Measurements from ENCODE around the gene PIGS. TPM values are rescaled to one million over a fixed set of nuclear protein-coding genes. Genes with fewer than 3 reads are reported as not detected.
A peak's percentile ranks its signal among the peaks of the same experiment; 100 is the strongest.

Gene PIGS
- total and polyA plus RNA-seq, 4 donors, result 21.8 to 38.7 (median 35.6) TPM

GRCh38 chr17:28585851-28586250, 14.5 kb upstream of the PIGS start:
- 94% methylated on average over 3 of the region's 3 CpGs for WGBS, 2 donors
- Histone ChIP-seq H3K36me3 (ENCODE audit: control insufficient read depth in 1 of 2, insufficient read depth in 2 of 2, low read length in 1 of 2) (no peaks in the 10 kb centered on the region), H3K9me3 (ENCODE audit: control insufficient read depth, low read length) (no peaks in the 10 kb centered on the region), H3K27ac (ENCODE audit: low read depth in 1 of 2, low read length in 2 of 2) (no peak overlapping the region), H3K27me3 (ENCODE audit: control insufficient read depth in 1 of 2, insufficient read depth in 2 of 2, low read length in 1 of 2) (no peaks in the 10 kb centered on the region), H3K4me3 (ENCODE audit: low read length in 2 of 2) (no peak overlapping the region), H3K4me1 (ENCODE audit: control insufficient read depth in 1 of 2, insufficient read depth in 2 of 2, low read length in 2 of 2) (no peaks in the 10 kb centered on the region)
- ATAC-seq (ENCODE audit: low FRiP score) (no peak), DNase-seq (no peak)
- intact Hi-C loops (cut with DNase I), result no loop called here

GRCh38 chr17:28584434-28584833, 13.1 kb upstream of the PIGS start:
- no peak overlapping the region for H3K27ac ChIP-seq (ENCODE audit: low read depth in 1 of 2, low read length in 2 of 2)
- no peaks in the 10 kb centered on the region for H3K9me3 ChIP-seq (ENCODE audit: control insufficient read depth, low read length)
- H3K36me3 ChIP-seq (ENCODE audit: control insufficient read depth in 1 of 2, insufficient read depth in 2 of 2, low read length in 1 of 2), result no peaks in the 10 kb centered on the region
- intact Hi-C loops (cut with DNase I), result no loop called here
- no peaks in the 10 kb centered on the region for H3K4me1 ChIP-seq (ENCODE audit: control insufficient read depth in 1 of 2, insufficient read depth in 2 of 2, low read length in 2 of 2)
- no peak overlapping the region for H3K4me3 ChIP-seq (ENCODE audit: low read length in 2 of 2)
- no peaks in the 10 kb centered on the region for H3K27me3 ChIP-seq (ENCODE audit: control insufficient read depth in 1 of 2, insufficient read depth in 2 of 2, low read length in 1 of 2)
- 85 to 92% methylated on average over 3 of the region's 3 CpGs for WGBS, 2 donors
- no peak for ATAC-seq (ENCODE audit: low FRiP score)
- no peak for DNase-seq

DNA sequence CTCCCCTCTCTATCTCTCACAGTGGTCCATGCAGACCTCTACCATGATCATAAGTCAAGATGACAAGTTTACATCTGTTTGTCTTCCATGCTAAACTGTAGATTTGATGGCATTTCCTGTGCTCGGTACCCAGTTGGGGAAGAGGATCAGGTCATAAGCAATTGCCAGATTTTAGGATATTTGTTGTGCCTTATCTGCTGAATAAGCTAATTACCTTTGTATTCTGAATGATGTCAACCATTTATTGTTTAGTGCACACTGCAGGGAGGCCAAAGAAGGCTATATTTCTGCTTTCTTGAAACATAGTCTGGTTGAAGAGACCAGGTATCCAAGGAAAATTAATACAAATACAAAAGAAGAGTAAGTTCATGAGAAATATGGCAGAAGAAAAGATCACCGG, 11.2 kb upstream of the PIGS start:
- Histone ChIP-seq H3K27ac (ENCODE audit: low read depth in 1 of 2, low read length in 2 of 2) (no peak overlapping the region), H3K36me3 (ENCODE audit: control insufficient read depth in 1 of 2, insufficient read depth in 2 of 2, low read length in 1 of 2) (no peaks in the 10 kb centered on the region), H3K9me3 (ENCODE audit: control insufficient read depth, low read length) (no peaks in the 10 kb centered on the region), H3K4me3 (ENCODE audit: low read length in 2 of 2) (no peak overlapping the region), H3K4me1 (ENCODE audit: control insufficient read depth in 1 of 2, insufficient read depth in 2 of 2, low read length in 2 of 2) (no peaks in the 10 kb centered on the region), H3K27me3 (ENCODE audit: control insufficient read depth in 1 of 2, insufficient read depth in 2 of 2, low read length in 1 of 2) (no peaks in the 10 kb centered on the region)
- no peak for DNase-seq
- ATAC-seq (ENCODE audit: low FRiP score), result no peak
- WGBS, 2 donors, result 92 to 98% methylated on average over 2 of the region's 2 CpGs
- intact Hi-C loops (cut with DNase I), result no loop called here

DNA sequence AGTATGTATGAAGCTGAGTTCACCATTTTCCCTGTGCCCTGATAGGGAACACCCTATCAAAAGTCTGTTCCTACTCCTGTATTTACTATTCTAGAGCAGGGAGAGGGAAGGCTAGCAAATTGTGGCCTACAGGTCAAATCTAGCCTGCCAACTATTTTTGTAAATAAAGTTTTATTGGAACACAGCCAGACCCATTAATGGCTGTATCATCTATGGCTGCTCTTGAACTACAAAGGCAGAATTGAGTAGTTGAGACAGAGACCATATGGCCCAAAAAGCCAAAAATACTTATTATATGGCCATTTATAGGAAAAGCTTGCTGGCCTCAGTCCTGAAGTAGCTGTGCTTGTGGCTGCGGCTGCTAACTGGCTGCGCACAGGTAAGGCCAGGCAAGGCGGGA, 9.6 kb upstream of the PIGS start:
- intact Hi-C loops (cut with DNase I), result no loop called here
- ATAC-seq (ENCODE audit: low FRiP score) (no peak), DNase-seq (no peak)
- Histone ChIP-seq H3K27ac (ENCODE audit: low read depth in 1 of 2, low read length in 2 of 2) (no peak overlapping the region), H3K4me1 (ENCODE audit: control insufficient read depth in 1 of 2, insufficient read depth in 2 of 2, low read length in 2 of 2) (peaks cover 0 to 2% of the 10 kb centered on the region in 2 donors), H3K4me3 (ENCODE audit: low read length in 2 of 2) (no peak overlapping the region), H3K36me3 (ENCODE audit: control insufficient read depth in 1 of 2, insufficient read depth in 2 of 2, low read length in 1 of 2) (no peaks in the 10 kb centered on the region), H3K27me3 (ENCODE audit: control insufficient read depth in 1 of 2, insufficient read depth in 2 of 2, low read length in 1 of 2) (no peaks in the 10 kb centered on the region), H3K9me3 (ENCODE audit: control insufficient read depth, low read length) (no peaks in the 10 kb centered on the region)
- WGBS, 2 donors, result 96 to 100% methylated on average over 3 of the region's 3 CpGs

- intact Hi-C loops (cut with DNase I), result no loop called here
- peaks cover 0 to 2% of the 10 kb centered on the region in 2 donors for H3K4me1 ChIP-seq (ENCODE audit: control insufficient read depth in 1 of 2, insufficient read depth in 2 of 2, low read length in 2 of 2)
- H3K36me3 ChIP-seq (ENCODE audit: control insufficient read depth in 1 of 2, insufficient read depth in 2 of 2, low read length in 1 of 2), result no peaks in the 10 kb centered on the region
- H3K9me3 ChIP-seq (ENCODE audit: control insufficient read depth, low read length), result no peaks in the 10 kb centered on the region
- H3K4me3 ChIP-seq (ENCODE audit: low read length in 2 of 2), result no peak overlapping the region
- no peaks in the 10 kb centered on the region for H3K27me3 ChIP-seq (ENCODE audit: control insufficient read depth in 1 of 2, insufficient read depth in 2 of 2, low read length in 1 of 2)
- 96 to 97% methylated on average over 4 of the region's 4 CpGs for WGBS, 2 donors
- ATAC-seq (ENCODE audit: low FRiP score) (no peak), DNase-seq (no peak)
- no peak overlapping the region for H3K27ac ChIP-seq (ENCODE audit: low read depth in 1 of 2, low read length in 2 of 2)
Measured at GRCh38 chr17:28579526-28579925, 8.2 kb upstream of the PIGS start.

DNA sequence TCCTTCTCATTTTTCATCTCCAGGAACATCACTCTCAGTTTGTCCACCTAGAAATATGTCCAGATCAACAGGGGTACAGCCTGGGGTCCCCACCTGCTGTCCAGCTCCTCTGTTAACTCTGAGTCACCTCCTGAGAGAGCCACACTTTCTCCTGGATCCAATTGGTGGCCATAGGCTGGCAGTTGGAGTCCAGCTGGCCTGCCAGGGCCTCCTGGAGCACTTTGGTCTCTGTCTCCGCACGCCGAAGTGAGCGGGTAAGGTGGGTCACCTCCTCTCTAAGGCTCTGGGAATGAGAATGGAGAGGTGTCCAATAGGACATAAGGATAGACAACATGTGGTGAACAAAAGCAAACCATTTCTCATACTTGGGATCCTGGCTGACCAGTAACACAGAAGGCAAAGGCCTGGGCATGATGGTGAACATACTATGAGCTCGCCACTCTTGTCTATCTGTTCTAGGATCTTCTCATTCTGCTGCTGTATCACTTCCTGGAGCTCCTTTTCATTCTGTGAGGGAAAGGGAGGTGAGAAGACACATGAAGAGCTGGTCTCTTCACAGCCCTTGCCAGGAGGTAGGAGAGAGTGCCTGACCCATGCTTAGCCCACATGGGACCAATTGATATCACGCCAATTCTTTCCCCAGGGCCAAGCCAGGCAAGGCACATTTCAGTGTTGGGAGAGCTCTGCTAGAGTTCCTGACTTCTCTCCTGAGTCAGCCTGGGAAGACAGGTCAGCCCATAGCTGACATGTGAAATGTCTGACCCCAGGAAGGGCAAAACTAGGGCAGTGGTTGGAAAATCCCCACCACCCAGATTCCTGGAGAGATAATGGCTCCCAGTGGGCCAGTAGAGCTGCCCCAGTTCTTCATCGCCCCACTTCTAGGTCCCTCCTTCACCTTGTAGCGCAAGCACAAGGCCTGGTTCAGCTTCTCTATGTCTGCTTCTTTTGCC, 7.2 kb upstream of the PIGS start:
- ATAC-seq (ENCODE audit: low FRiP score) (no peak), DNase-seq (no peak)
- Histone ChIP-seq H3K27me3 (ENCODE audit: control insufficient read depth in 1 of 2, insufficient read depth in 2 of 2, low read length in 1 of 2) (no peaks in the 10 kb centered on the region), H3K4me1 (ENCODE audit: control insufficient read depth in 1 of 2, insufficient read depth in 2 of 2, low read length in 2 of 2) (peaks cover 0 to 2% of the 10 kb centered on the region in 2 donors), H3K4me3 (ENCODE audit: low read length in 2 of 2) (no peak overlapping the region), H3K27ac (ENCODE audit: low read depth in 1 of 2, low read length in 2 of 2) (no peak overlapping the region), H3K36me3 (ENCODE audit: control insufficient read depth in 1 of 2, insufficient read depth in 2 of 2, low read length in 1 of 2) (no peaks in the 10 kb centered on the region), H3K9me3 (ENCODE audit: control insufficient read depth, low read length) (no peaks in the 10 kb centered on the region)
- intact Hi-C loops (cut with DNase I), result no loop called here
- WGBS, 2 donors, result 99% methylated on average over 8 of the region's 8 CpGs

DNA sequence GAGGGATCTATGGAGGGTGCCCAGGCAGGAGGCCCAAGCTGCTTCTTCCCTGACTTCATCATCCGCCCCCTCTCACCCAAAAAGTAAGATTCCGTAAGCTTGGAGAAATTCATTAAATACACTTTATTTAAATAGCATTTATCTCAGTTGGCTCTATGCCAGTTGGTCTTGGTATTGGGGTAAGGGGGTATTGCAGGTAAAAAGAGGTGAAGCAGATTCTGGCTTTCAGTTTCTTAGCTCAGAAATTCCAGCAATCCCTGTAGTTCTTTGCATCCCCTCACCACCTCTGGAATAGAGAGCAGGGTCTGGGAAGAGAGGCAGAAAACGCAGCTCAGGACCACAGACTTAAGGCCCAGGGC, 6.1 kb upstream of the PIGS start:
- Histone ChIP-seq H3K27ac (ENCODE audit: low read depth in 1 of 2, low read length in 2 of 2) (no peak overlapping the region), H3K27me3 (ENCODE audit: control insufficient read depth in 1 of 2, insufficient read depth in 2 of 2, low read length in 1 of 2) (no peaks in the 10 kb centered on the region), H3K4me3 (ENCODE audit: low read length in 2 of 2) (no peak overlapping the region), H3K4me1 (ENCODE audit: control insufficient read depth in 1 of 2, insufficient read depth in 2 of 2, low read length in 2 of 2) (peaks cover 0 to 2% of the 10 kb centered on the region in 2 donors), H3K36me3 (ENCODE audit: control insufficient read depth in 1 of 2, insufficient read depth in 2 of 2, low read length in 1 of 2) (no peaks in the 10 kb centered on the region), H3K9me3 (ENCODE audit: control insufficient read depth, low read length) (no peaks in the 10 kb centered on the region)
- ATAC-seq (ENCODE audit: low FRiP score) (no peak), DNase-seq (no peak)
- intact Hi-C loops (cut with DNase I), result no loop called here
- 93% methylated on average over 3 of the region's 3 CpGs for WGBS, 2 donors

- no peaks in the 10 kb centered on the region for H3K27me3 ChIP-seq (ENCODE audit: control insufficient read depth in 1 of 2, insufficient read depth in 2 of 2, low read length in 1 of 2)
- 7 to 12% methylated on average over 23 to 25 of the region's 26 CpGs for WGBS, 2 donors
- ATAC-seq (ENCODE audit: low FRiP score) (peak; percentile 97), DNase-seq (peak; percentile 98 to 99)
- H3K4me1 ChIP-seq (ENCODE audit: control insufficient read depth in 1 of 2, insufficient read depth in 2 of 2, low read length in 2 of 2), result peaks cover 0 to 2% of the 10 kb centered on the region in 2 donors
- H3K4me3 ChIP-seq (ENCODE audit: low read length in 2 of 2), result no peak within 1 kb of the TSS
- intact Hi-C loops (cut with DNase I), result no loop called here
- H3K27ac ChIP-seq (ENCODE audit: low read depth in 1 of 2, low read length in 2 of 2), result no peak within 1 kb of the TSS
- no peaks in the 10 kb centered on the region for H3K36me3 ChIP-seq (ENCODE audit: control insufficient read depth in 1 of 2, insufficient read depth in 2 of 2, low read length in 1 of 2)
- no peaks in the 10 kb centered on the region for H3K9me3 ChIP-seq (ENCODE audit: control insufficient read depth, low read length)
Measured at GRCh38 chr17:28576758-28577465, 5.6 kb upstream of the PIGS start, which contains the start of gene ALDOC. Gene ALDOC, minus strand, starts transcription at chr17:28576895. Its CDS starts 1,363 bp downstream, at chr17:28575532.

All from aorta (tissue), 5 donors.